ENCODE data around the gene KRT74. TPM values are rescaled to one million over a fixed set of nuclear protein-coding genes. Genes with fewer than 3 reads are reported as not detected.

Gene KRT74
- total and polyA plus RNA-seq, 4 donors = not detected

DNA sequence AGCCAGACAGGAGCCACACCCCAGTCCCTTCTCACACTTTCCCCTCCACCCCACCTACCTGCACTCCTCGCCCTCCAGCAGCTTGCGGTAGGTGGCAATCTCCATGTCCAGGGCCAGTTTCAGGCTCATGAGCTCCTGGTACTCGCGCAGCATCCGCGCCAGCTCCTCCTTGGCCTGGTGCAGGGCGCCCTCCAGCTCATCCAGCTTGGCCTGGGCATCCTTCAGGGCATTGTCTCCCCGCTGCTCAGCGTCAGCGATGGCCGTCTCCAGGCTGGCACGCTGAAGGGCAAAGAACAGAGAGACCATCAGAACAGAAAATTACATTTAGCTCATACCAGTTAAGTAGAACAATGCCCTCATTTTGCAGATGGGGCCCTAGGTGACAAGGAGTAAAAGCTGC is 5.5 kb downstream of the KRT74 start:
- TF ChIP-seq HNF4A (conservative IDR thresholded peaks at IDR 0.05) (no peak), EGR1 (IDR thresholded peaks at IDR 0.05; ENCODE audit: low read depth in 2 of 2) (no peak), SP1 (IDR thresholded peaks at IDR 0.05) (no peak), RXRA (IDR thresholded peaks at IDR 0.05) (no peak), TAF1 (conservative IDR thresholded peaks at IDR 0.05) (no peak), FOXA2 (IDR thresholded peaks at IDR 0.05) (no peak), RAD21 (IDR thresholded peaks at IDR 0.05) (no peak), HNF4G (IDR thresholded peaks at IDR 0.05) (no peak), YY1 (IDR thresholded peaks at IDR 0.05) (no peak), NR2F2 (IDR thresholded peaks at IDR 0.05) (no peak), GABPA (IDR thresholded peaks at IDR 0.05 in 1 of 2, conservative IDR thresholded peaks at IDR 0.05 in 1 of 2) (no peak), JUND (IDR thresholded peaks at IDR 0.05) (no peak), FOXA1 (IDR thresholded peaks at IDR 0.05) (no peak)
- TF ChIP-seq, protein P1, sequence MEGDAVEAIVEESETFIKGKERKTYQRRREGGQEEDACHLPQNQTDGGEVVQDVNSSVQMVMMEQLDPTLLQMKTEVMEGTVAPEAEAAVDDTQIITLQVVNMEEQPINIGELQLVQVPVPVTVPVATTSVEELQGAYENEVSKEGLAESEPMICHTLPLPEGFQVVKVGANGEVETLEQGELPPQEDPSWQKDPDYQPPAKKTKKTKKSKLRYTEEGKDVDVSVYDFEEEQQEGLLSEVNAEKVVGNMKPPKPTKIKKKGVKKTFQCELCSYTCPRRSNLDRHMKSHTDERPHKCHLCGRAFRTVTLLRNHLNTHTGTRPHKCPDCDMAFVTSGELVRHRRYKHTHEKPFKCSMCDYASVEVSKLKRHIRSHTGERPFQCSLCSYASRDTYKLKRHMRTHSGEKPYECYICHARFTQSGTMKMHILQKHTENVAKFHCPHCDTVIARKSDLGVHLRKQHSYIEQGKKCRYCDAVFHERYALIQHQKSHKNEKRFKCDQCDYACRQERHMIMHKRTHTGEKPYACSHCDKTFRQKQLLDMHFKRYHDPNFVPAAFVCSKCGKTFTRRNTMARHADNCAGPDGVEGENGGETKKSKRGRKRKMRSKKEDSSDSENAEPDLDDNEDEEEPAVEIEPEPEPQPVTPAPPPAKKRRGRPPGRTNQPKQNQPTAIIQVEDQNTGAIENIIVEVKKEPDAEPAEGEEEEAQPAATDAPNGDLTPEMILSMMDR (IDR thresholded peaks at IDR 0.05; ENCODE audit: low read depth, low read length, missing input control) = no peak
- TF ChIP-seq, protein P2, sequence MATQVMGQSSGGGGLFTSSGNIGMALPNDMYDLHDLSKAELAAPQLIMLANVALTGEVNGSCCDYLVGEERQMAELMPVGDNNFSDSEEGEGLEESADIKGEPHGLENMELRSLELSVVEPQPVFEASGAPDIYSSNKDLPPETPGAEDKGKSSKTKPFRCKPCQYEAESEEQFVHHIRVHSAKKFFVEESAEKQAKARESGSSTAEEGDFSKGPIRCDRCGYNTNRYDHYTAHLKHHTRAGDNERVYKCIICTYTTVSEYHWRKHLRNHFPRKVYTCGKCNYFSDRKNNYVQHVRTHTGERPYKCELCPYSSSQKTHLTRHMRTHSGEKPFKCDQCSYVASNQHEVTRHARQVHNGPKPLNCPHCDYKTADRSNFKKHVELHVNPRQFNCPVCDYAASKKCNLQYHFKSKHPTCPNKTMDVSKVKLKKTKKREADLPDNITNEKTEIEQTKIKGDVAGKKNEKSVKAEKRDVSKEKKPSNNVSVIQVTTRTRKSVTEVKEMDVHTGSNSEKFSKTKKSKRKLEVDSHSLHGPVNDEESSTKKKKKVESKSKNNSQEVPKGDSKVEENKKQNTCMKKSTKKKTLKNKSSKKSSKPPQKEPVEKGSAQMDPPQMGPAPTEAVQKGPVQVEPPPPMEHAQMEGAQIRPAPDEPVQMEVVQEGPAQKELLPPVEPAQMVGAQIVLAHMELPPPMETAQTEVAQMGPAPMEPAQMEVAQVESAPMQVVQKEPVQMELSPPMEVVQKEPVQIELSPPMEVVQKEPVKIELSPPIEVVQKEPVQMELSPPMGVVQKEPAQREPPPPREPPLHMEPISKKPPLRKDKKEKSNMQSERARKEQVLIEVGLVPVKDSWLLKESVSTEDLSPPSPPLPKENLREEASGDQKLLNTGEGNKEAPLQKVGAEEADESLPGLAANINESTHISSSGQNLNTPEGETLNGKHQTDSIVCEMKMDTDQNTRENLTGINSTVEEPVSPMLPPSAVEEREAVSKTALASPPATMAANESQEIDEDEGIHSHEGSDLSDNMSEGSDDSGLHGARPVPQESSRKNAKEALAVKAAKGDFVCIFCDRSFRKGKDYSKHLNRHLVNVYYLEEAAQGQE (IDR thresholded peaks at IDR 0.05) = no peak
- TF ChIP-seq, protein P3, sequence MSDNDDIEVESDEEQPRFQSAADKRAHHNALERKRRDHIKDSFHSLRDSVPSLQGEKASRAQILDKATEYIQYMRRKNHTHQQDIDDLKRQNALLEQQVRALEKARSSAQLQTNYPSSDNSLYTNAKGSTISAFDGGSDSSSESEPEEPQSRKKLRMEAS (IDR thresholded peaks at IDR 0.05) = no peak
- TF ChIP-seq, protein P4, sequence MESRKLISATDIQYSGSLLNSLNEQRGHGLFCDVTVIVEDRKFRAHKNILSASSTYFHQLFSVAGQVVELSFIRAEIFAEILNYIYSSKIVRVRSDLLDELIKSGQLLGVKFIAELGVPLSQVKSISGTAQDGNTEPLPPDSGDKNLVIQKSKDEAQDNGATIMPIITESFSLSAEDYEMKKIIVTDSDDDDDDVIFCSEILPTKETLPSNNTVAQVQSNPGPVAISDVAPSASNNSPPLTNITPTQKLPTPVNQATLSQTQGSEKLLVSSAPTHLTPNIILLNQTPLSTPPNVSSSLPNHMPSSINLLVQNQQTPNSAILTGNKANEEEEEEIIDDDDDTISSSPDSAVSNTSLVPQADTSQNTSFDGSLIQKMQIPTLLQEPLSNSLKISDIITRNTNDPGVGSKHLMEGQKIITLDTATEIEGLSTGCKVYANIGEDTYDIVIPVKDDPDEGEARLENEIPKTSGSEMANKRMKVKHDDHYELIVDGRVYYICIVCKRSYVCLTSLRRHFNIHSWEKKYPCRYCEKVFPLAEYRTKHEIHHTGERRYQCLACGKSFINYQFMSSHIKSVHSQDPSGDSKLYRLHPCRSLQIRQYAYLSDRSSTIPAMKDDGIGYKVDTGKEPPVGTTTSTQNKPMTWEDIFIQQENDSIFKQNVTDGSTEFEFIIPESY (IDR thresholded peaks at IDR 0.05) = no peak
- TF ChIP-seq, protein P5, sequence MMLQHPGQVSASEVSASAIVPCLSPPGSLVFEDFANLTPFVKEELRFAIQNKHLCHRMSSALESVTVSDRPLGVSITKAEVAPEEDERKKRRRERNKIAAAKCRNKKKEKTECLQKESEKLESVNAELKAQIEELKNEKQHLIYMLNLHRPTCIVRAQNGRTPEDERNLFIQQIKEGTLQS (IDR thresholded peaks at IDR 0.05) = no peak
- no peaks in the 10 kb centered on the region for H3K36me3 ChIP-seq (ENCODE audit: control insufficient read depth in 4 of 4, insufficient read depth in 3 of 4, low read depth in 1 of 4, low read length in 3 of 4)
- H3K9me3 ChIP-seq (ENCODE audit: control insufficient read depth in 4 of 4, low read length in 3 of 4) = no peaks in the 10 kb centered on the region
- no peak overlapping the region for H3K9ac ChIP-seq (ENCODE audit: low read depth in 1 of 2, low read length in 2 of 2)
- no peaks in the 10 kb centered on the region for H3K4me1 ChIP-seq (ENCODE audit: control insufficient read depth in 4 of 4, insufficient read depth in 4 of 4, low read length in 3 of 4)
- DNase-seq (ENCODE audit: low spot score) = no peak
- H3K27me3 ChIP-seq (ENCODE audit: control insufficient read depth in 4 of 4, insufficient read depth in 4 of 4, low read length in 3 of 4) = no peaks in the 10 kb centered on the region
- no peak overlapping the region for H3K4me3 ChIP-seq (ENCODE audit: low read depth in 1 of 3, low read length in 3 of 3)
- H3K27ac ChIP-seq (ENCODE audit: low read depth in 1 of 2, low read length in 2 of 2) = no peak overlapping the region
- WGBS = 91% methylated on average over 12 of the region's 12 CpGs

Data from liver (tissue), 9 donors.